ENCODE measurements around the gene CAPRIN1.

GRCh38 chr11:34075178-34075820, 23.8 kb downstream of the CAPRIN1 start:
- TF ChIP-seq POLR2AphosphoS5 (IDR thresholded peaks at IDR 0.05) (no peak), CTCF (IDR thresholded peaks at IDR 0.05 in 8 of 11, conservative IDR thresholded peaks at IDR 0.05 in 3 of 11) (no peak), POLR2A (IDR thresholded peaks at IDR 0.05) (no peak)
